Gastrocnemius medialis (tissue), 4 donors: ENCODE data around the gene ZFR. TPM values are rescaled to one million over a fixed set of nuclear protein-coding genes. Genes with fewer than 3 reads are reported as not detected.

Experiments
- ATAC-seq, 2 donors: fragments of 150-250 bp; one replicate each; pipeline ENCODE4 v1.9.1; 2016
- DNase-seq, 2 donors: peaks; one replicate each; pipeline ENCODE4 v3.0.0-alpha.2; 2019
- H3K27ac ChIP-seq, 4 donors: fragments of 200-600 bp; sonication (generic); 1 replicate in 1 of 4; 2 replicates in 3 of 4; pipeline ENCODE4 v1.5.1; 2016 to 2018; ENCODE audit warnings: mild to moderate bottlenecking in 2 of 4, moderate library complexity in 1 of 4
- H3K27me3 ChIP-seq, 3 donors: fragments of 200-600 bp; sonication (generic) in 2 of 3; 1 replicate in 1 of 3; 2 replicates in 2 of 3; pipeline versions ENCODE4 v1.5.1 to v1.6.0; 2016 to 2019; ENCODE audit warnings: mild to moderate bottlenecking in 1 of 3, moderate library complexity in 1 of 3
- H3K36me3 ChIP-seq, 2 donors: fragments of 200-600 bp; sonication (generic) in 1 of 2; one replicate each; pipeline ENCODE4 v1.5.1; 2017 to 2018
- H3K4me1 ChIP-seq, 2 donors: fragments of 200-600 bp; sonication (generic) in 1 of 2; one replicate each; pipeline ENCODE4 v1.5.1; 2016 to 2017; ENCODE audit warnings: mild to moderate bottlenecking in 2 of 2
- H3K4me3 ChIP-seq, 4 donors: fragments of 200-600 bp; sonication (generic) in 3 of 4; 1 replicate in 1 of 4; 2 replicates in 3 of 4; pipeline ENCODE4 v1.5.1; 2016 to 2019; ENCODE audit warnings: mild to moderate bottlenecking in 2 of 4
- H3K9me3 ChIP-seq, 3 donors: fragments of 200-600 bp; sonication (generic) in 2 of 3; 1 replicate in 1 of 3; 2 replicates in 2 of 3; pipeline ENCODE4 v1.5.1; 2016 to 2019
- POLR2A ChIP-seq, 2 donors: fragments of 450-650 bp; IDR thresholded peaks; one replicate each; pipeline ENCODE4 v1.6.1; 2017; ENCODE audit warnings: antibody characterized with exemption in 2 of 2, mild to moderate bottlenecking in 2 of 2, moderate library complexity in 2 of 2
- in situ Hi-C, 4 donors: fragments of 200-750 bp; cut with MboI; loops; one replicate each; pipeline versions ENCODE4 v1.15.0 to v1.8.0; 2017; ENCODE audit warnings: low sequenced_read_pairs in 4 of 4
- intact Hi-C: fragments of 100-400 bp; cut with DNase I; formaldehyde crosslinking; loops from one replicate; pipeline ENCODE4 v1.15.1; 2023; ENCODE audit warnings: low total_unique reads
- total RNA-seq, 4 donors: library from RNA; depleted of rRNA; stranded (reverse); fragments of >200 nt; gene quantifications; one replicate each; pipeline versions ENCODE4 v1.1.0 to v1.2.3, GENCODE V29; 2016
- TF ChIP-seq, protein P1 (sequence below), 5 experiments: fragments of 450-650 bp in 3 of 5; fragments of 200-600 bp in 2 of 5; sonication (generic) in 2 of 5; IDR thresholded peaks in 4 of 5; conservative IDR thresholded peaks in 1 of 5; 1 replicate in 4 of 5; 2 replicates in 1 of 5; pipeline ENCODE4 v1.5.1; 2016 to 2019; ENCODE audit warnings: antibody characterized with exemption in 5 of 5, mild to moderate bottlenecking in 3 of 5, moderate library complexity in 3 of 5

ZFR gene
- total RNA-seq, 4 donors from 2014 or later: 84.0 to 109 (median 89.4) TPM

DNA sequence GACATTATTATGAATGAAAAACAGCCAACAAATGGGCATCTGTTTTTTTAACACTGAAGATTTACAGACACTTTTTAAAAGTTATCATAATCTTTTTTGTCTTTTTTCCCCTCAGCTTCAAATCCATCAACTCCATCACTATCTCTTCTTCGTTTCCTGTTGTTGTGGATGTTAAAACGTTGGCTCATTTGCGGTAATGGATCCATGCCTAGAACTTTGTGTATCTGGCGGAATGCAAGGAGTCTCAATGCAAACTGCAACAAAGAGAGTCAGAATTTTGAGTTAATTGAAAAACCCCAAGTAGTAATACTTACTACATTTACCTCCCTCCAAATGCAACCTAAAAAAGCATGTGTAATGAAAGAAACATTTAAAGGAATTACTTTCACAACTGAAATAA is 88.9 kb downstream of the ZFR start:
- ATAC-seq (no peak), DNase-seq (no peak)
- intact Hi-C loops (no loop called here), in situ Hi-C loops (no loop called here)
- H3K36me3 ChIP-seq: peaks cover 0 to 45% of the 10 kb centered on the region in 2 donors
- no peak overlapping the region for H3K27ac ChIP-seq
- H3K4me3 ChIP-seq: no peak overlapping the region
- no peaks in the 10 kb centered on the region for H3K27me3 ChIP-seq
- TF ChIP-seq, protein P1, sequence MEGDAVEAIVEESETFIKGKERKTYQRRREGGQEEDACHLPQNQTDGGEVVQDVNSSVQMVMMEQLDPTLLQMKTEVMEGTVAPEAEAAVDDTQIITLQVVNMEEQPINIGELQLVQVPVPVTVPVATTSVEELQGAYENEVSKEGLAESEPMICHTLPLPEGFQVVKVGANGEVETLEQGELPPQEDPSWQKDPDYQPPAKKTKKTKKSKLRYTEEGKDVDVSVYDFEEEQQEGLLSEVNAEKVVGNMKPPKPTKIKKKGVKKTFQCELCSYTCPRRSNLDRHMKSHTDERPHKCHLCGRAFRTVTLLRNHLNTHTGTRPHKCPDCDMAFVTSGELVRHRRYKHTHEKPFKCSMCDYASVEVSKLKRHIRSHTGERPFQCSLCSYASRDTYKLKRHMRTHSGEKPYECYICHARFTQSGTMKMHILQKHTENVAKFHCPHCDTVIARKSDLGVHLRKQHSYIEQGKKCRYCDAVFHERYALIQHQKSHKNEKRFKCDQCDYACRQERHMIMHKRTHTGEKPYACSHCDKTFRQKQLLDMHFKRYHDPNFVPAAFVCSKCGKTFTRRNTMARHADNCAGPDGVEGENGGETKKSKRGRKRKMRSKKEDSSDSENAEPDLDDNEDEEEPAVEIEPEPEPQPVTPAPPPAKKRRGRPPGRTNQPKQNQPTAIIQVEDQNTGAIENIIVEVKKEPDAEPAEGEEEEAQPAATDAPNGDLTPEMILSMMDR (IDR thresholded peaks at IDR 0.05 in 4 of 5, conservative IDR thresholded peaks at IDR 0.05 in 1 of 5): no peak
- TF ChIP-seq POLR2A (IDR thresholded peaks at IDR 0.05): no peak
- no peaks in the 10 kb centered on the region for H3K4me1 ChIP-seq
- H3K9me3 ChIP-seq: no peaks in the 10 kb centered on the region

DNA sequence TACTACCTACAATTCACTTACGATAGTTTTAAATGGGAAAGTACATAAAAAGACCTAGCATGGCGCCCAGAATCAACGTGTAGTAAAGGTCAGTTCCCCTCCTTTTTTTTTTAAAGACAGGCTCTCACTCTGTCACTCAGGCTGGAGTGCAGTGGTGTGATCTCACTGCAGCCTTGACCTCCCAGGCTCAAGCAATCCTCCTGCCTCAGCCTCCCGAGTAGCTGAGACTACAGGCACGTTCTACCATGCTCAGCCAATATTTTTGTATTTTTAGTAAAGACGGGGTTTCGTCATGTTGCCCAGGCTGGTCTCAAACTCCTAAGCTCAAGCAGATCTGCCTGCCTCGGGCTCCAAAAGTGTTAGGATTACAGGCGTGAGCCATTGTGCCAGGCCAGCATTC is 91.1 kb downstream of the ZFR start:
- TF ChIP-seq, protein P1 (IDR thresholded peaks at IDR 0.05 in 4 of 5, conservative IDR thresholded peaks at IDR 0.05 in 1 of 5): no peak
- TF ChIP-seq POLR2A (IDR thresholded peaks at IDR 0.05): no peak
- Histone ChIP-seq H3K27me3 (no peaks in the 10 kb centered on the region), H3K36me3 (peaks cover 0 to 30% of the 10 kb centered on the region in 2 donors), H3K4me3 (no peak overlapping the region), H3K27ac (no peak overlapping the region), H3K4me1 (no peaks in the 10 kb centered on the region), H3K9me3 (no peaks in the 10 kb centered on the region)
- no peak for DNase-seq
- in situ Hi-C loops (no loop called here), intact Hi-C loops (no loop called here)
- ATAC-seq: no peak

DNA sequence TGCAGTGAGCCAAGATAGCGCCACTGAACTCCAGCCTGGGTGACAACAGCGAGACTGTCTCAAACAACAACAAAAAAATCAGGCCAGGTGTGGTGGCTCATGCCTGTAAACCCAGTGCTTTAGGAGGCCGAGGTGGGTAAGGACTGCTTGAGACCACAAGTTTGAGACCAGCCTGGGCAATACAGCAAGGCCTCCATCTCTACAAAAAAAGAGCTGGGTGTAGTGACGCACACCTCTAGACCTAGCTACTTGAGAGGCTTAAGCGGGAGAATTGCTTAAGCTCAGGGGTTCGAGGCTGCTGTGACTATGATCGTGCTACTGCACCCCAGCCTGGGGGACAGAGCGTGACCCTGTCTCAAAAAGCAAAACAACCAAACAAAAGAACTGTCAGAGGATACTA is 91.9 kb downstream of the ZFR start:
- no peak overlapping the region for H3K4me3 ChIP-seq
- intact Hi-C loops: no loop called here

DNA sequence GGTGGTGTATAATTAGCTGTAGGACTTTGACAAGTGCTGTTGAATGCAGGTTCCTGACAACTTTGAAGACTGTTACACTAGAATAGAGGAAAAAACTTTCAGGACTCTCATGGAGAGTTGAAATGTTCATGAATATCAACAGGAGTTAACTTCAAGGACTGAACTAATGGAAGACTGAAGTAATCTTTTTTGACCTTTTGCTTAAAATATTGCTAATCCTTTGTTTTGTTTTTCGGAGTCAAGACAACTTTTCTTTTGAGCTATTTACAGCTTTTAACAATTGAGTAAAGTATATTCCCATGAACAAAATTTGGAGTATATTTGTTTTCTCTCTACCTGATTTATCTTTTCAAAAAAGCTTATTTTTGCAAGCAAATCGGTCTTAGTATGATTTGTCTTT is 97.7 kb downstream of the ZFR start:
- TF ChIP-seq, protein P1 (IDR thresholded peaks at IDR 0.05 in 4 of 5, conservative IDR thresholded peaks at IDR 0.05 in 1 of 5): no peak
- TF ChIP-seq POLR2A (IDR thresholded peaks at IDR 0.05): no peak
- Histone ChIP-seq H3K4me1 (no peaks in the 10 kb centered on the region), H3K4me3 (no peak overlapping the region), H3K36me3 (no peaks in the 10 kb centered on the region), H3K27ac (no peak overlapping the region), H3K27me3 (no peaks in the 10 kb centered on the region), H3K9me3 (no peaks in the 10 kb centered on the region)
- in situ Hi-C loops (loop anchor here in 2 of 4 donors (25.0 kb wide), 2 partner anchors 110 to 510 kb away; no protein-coding TSS in a partner anchor), intact Hi-C loops (no loop called here)
- ATAC-seq (no peak), DNase-seq (no peak)

More for the DNA sequence above, 91.9 kb downstream of the ZFR start:
- ATAC-seq: no peak
- TF ChIP-seq POLR2A (IDR thresholded peaks at IDR 0.05): no peak
- TF ChIP-seq, protein P1 (IDR thresholded peaks at IDR 0.05 in 4 of 5, conservative IDR thresholded peaks at IDR 0.05 in 1 of 5): no peak
- no peak for DNase-seq
- peaks cover 0 to 25% of the 10 kb centered on the region in 2 donors for H3K36me3 ChIP-seq
- no peak overlapping the region for H3K27ac ChIP-seq
- H3K27me3 ChIP-seq: no peaks in the 10 kb centered on the region
- H3K4me1 ChIP-seq: no peaks in the 10 kb centered on the region
- H3K9me3 ChIP-seq: no peaks in the 10 kb centered on the region
- in situ Hi-C loops: no loop called here
